ENCODE data around the gene FABP3. TPM values are rescaled to one million over a fixed set of nuclear protein-coding genes. Genes with fewer than 3 reads are reported as not detected.

The FABP3 gene
- total and polyA plus RNA-seq, 5 experiments from 2014 or later, result not detected

DNA sequence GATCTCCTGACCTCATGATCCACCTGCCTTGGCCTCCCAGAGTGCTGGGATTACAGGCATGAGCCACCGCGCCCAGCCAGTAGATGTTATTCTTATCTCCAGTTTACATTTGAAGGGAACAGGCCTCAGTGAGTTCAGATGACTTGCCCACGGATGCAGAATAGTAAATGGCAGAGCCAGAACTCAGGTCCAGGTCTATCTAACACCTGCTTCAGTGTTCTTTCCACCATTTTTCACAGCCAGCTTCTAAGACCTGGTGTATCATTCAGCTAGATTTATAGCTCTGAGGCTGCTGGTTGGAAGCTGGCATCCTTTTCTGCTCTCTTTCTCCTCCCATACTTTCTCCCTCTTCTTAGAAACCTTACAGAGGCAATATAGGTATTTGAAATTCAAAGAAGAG is 10.8 kb downstream of the FABP3 start:
- POLR2A ChIA-PET, result no interaction called here

GRCh38 chr1:31361607-31362006 is 11.3 kb downstream of the FABP3 start:
- no peaks in the 10 kb centered on the region for H3K9me3 Mint-ChIP-seq
- H3K36me3 Mint-ChIP-seq, result peaks cover 14 to 79% (median 38%) of the 10 kb centered on the region in 3 donors
- peaks cover 0 to 2% (median 0%) of the 10 kb centered on the region in 4 donors for H3K4me1 Mint-ChIP-seq
- DNase-seq (no peak), ATAC-seq (no peak)
- POLR2A ChIA-PET, result no interaction called here
- no peak overlapping the region for H3K27ac Mint-ChIP-seq
- H3K4me3 Mint-ChIP-seq, result no peak overlapping the region
- H3K27me3 Mint-ChIP-seq, result no peaks in the 10 kb centered on the region

More for the DNA sequence above, 10.8 kb downstream of the FABP3 start:
- H3K4me3 Mint-ChIP-seq, result no peak overlapping the region
- peaks cover 14 to 78% (median 38%) of the 10 kb centered on the region in 3 donors for H3K36me3 Mint-ChIP-seq
- peak overlapping the region in 1 of 10 donors; percentile 63 for H3K27ac Mint-ChIP-seq
- H3K4me1 Mint-ChIP-seq, result peaks cover 0 to 2% (median 0%) of the 10 kb centered on the region in 4 donors
- ATAC-seq (no peak), DNase-seq (no peak)
- no peaks in the 10 kb centered on the region for H3K9me3 Mint-ChIP-seq
- no peaks in the 10 kb centered on the region for H3K27me3 Mint-ChIP-seq

DNA sequence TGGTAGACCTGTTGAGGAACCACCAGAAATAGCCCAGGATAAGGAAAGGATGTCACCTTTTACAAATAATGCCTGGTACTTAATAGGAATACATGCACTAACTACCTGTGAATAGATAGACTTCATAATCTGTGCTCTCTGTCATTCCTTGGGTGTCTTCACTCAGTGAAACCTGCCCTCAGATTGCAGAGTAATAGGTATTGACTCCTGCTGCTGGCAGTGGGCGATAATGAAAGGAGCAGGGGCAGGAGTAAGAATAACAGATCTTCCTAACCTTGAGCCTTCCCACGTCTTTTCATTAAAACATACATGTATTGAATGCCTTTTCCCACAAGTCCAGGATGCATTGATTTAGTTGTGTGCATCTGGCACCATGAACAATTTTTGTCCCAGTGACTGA is 16.4 kb downstream of the FABP3 start:
- Mint-ChIP-seq H3K9me3 (no peaks in the 10 kb centered on the region), H3K27me3 (no peaks in the 10 kb centered on the region), H3K4me3 (no peak overlapping the region), H3K36me3 (peaks cover 1 to 86% (median 28%) of the 10 kb centered on the region in 3 donors), H3K4me1 (peaks cover 0 to under 1% (median 0%) of the 10 kb centered on the region in 4 donors), H3K27ac (no peak overlapping the region)
- POLR2A ChIA-PET, result no interaction called here
- no peak for ATAC-seq
- DNase-seq, result no peak

DNA sequence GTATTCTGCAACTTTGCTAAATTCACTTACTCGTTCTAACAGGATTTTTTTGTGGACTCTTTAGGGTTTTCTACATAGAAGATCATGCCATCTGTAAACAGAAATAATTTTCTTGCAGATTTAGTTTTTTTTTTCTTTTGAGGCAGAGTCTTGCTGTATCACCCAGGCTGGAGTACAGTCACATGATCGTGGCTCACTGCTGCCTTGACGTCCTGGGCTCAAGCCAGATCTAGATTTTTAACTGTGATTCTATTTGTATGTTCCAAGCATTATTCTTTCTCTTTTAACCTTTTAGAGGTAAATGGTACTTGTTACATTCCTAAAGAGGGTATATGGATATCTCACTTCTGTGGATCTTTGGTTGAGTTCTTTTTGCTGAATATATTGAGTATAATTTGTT is 18.6 kb downstream of the FABP3 start:
- Mint-ChIP-seq H3K27me3 (no peaks in the 10 kb centered on the region), H3K36me3 (peaks cover 5 to 87% (median 23%) of the 10 kb centered on the region in 3 donors), H3K9me3 (no peaks in the 10 kb centered on the region), H3K4me1 (no peaks in the 10 kb centered on the region), H3K27ac (no peak overlapping the region), H3K4me3 (no peak overlapping the region)
- POLR2A ChIA-PET, result no interaction called here
- DNase-seq (no peak), ATAC-seq (no peak)

DNA sequence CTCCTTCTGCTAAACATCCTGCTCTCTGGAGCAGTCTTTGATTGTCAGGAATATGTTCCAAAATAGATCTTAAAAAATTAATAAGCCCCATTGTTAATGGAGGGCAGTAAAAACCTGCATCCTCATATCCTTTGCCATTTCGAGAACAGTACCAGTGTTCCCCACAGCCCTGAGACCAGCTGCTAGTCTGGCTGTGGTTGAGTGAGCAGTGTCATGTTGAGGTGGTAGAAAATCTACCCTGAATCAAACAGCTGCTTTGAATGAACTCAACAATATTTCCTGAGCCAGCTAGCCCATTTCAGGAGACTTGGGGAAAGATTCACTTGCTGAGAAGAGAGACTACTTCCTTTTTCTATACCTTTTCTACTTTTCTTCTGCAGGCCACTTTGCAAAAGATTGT is 24.4 kb downstream of the FABP3 start:
- DNase-seq (no peak), ATAC-seq (no peak)
- POLR2A ChIA-PET, result no interaction called here
- H3K27me3 Mint-ChIP-seq, result no peaks in the 10 kb centered on the region
- peaks cover 0 to 5% (median under 1%) of the 10 kb centered on the region in 4 donors for H3K4me1 Mint-ChIP-seq
- peak overlapping the region in 2 of 10 donors; percentile 21 to 47 for H3K27ac Mint-ChIP-seq
- H3K36me3 Mint-ChIP-seq, result peaks cover 5 to 88% (median 23%) of the 10 kb centered on the region in 3 donors
- no peak overlapping the region for H3K4me3 Mint-ChIP-seq
- no peaks in the 10 kb centered on the region for H3K9me3 Mint-ChIP-seq

- Mint-ChIP-seq H3K4me1 (peaks cover 0 to 5% (median 2%) of the 10 kb centered on the region in 4 donors), H3K27me3 (no peaks in the 10 kb centered on the region), H3K9me3 (no peaks in the 10 kb centered on the region), H3K4me3 (no peak overlapping the region), H3K36me3 (peaks cover 5 to 85% (median 23%) of the 10 kb centered on the region in 3 donors), H3K27ac (peak overlapping the region in 1 of 10 donors; percentile 49)
- DNase-seq (no peak), ATAC-seq (no peak)
- POLR2A ChIA-PET, result no interaction called here
Measured at GRCh38 chr1:31346785-31347184, 26.1 kb downstream of the FABP3 start.

GRCh38 chr1:31345635-31346034 is 27.2 kb downstream of the FABP3 start:
- POLR2A ChIA-PET, result no interaction called here
- no peaks in the 10 kb centered on the region for H3K27me3 Mint-ChIP-seq
- peaks cover 0 to 80% (median 16%) of the 10 kb centered on the region in 3 donors for H3K36me3 Mint-ChIP-seq
- H3K27ac Mint-ChIP-seq, result no peak overlapping the region
- H3K4me3 Mint-ChIP-seq, result no peak overlapping the region
- H3K4me1 Mint-ChIP-seq, result peaks cover 0 to 5% (median 2%) of the 10 kb centered on the region in 4 donors
- no peaks in the 10 kb centered on the region for H3K9me3 Mint-ChIP-seq
- ATAC-seq (no peak), DNase-seq (no peak)

DNA sequence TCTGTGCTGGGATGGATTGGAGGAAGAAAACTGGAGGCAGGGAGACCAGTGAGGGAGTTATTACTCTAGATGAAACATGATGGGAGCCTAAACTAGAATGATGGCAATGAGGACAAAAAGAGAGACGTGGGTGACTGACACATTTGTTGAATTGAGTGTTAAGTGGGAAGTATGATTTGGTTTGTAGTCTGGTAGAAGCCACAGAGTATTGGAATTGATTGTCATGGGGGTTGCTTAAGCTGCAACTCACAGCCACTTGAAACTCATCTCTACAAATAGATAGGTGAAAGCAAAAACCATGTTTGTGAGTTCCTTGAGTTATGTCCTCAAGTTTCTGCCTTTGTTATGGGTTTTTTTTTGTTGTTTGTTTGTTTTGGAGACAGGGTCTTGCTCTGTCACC is 28.4 kb downstream of the FABP3 start:
- Mint-ChIP-seq H3K9me3 (no peaks in the 10 kb centered on the region), H3K27me3 (no peaks in the 10 kb centered on the region), H3K4me1 (peaks cover 0 to 5% (median 2%) of the 10 kb centered on the region in 4 donors), H3K27ac (peak overlapping the region in 1 of 10 donors; percentile 2), H3K4me3 (no peak overlapping the region), H3K36me3 (peaks cover 0 to 80% (median 17%) of the 10 kb centered on the region in 3 donors)
- ATAC-seq, result no peak
- POLR2A ChIA-PET, result no interaction called here
- DNase-seq, result no peak

- POLR2A ChIA-PET, result no interaction called here
- no peaks in the 10 kb centered on the region for H3K9me3 Mint-ChIP-seq
- H3K27ac Mint-ChIP-seq, result no peak overlapping the region
- H3K4me3 Mint-ChIP-seq, result no peak overlapping the region
- no peak for ATAC-seq
- DNase-seq, result no peak
- no peaks in the 10 kb centered on the region for H3K27me3 Mint-ChIP-seq
- peaks cover 0 to 43% (median 19%) of the 10 kb centered on the region in 3 donors for H3K36me3 Mint-ChIP-seq
- peaks cover 0 to 4% (median 0%) of the 10 kb centered on the region in 4 donors for H3K4me1 Mint-ChIP-seq
Measured at GRCh38 chr1:31336687-31337467, 36.0 kb downstream of the FABP3 start.

DNA sequence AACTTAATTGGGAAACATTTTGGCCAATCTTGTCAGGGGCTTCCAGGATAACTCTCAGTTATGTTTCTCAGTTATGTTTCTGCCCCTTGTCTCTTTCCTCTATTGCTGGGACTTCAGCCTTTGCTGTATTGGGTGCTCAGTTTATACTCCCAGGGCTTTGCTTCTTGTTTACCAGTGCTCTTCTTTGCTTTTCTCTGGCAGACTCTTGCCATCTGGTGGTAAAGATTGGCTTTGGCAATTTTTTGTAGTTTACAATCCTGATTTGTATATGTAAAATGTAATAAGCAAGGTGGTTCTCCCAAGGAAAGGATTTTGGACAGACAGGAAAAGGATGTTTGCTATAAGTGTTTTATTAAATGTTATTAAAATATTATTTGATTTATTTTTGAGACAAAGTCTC is 37.9 kb downstream of the FABP3 start:
- H3K9me3 Mint-ChIP-seq, result no peaks in the 10 kb centered on the region
- POLR2A ChIA-PET, result no interaction called here
- DNase-seq (peak in 3 of 10 donors; percentile 1 to 13 (median 7)), ATAC-seq (no peak)
- H3K4me1 Mint-ChIP-seq, result peaks cover 0 to 4% (median 1%) of the 10 kb centered on the region in 4 donors
- no peak overlapping the region for H3K27ac Mint-ChIP-seq
- H3K27me3 Mint-ChIP-seq, result no peaks in the 10 kb centered on the region
- H3K4me3 Mint-ChIP-seq, result no peak overlapping the region
- peaks cover 0 to 43% (median 21%) of the 10 kb centered on the region in 3 donors for H3K36me3 Mint-ChIP-seq

DNA sequence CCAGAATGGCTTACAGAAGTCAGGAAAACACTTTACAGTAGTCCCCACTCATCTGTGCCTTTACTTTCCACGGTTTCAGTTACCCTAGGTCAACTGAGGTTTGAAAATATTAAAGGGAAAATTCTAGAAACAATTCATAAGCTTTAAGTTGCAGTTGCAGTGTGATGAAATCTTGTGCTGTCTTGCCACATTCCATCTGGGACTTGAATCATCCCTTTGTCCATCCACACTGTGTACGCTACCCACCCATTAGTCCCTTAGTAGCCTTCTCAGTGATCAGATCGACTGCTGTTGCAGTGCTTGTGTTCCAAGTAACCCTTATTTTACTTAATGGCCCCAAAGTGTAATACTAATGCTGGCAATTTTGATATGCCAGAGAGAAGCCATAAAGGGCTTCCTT is 45.5 kb downstream of the FABP3 start:
- ATAC-seq (no peak), DNase-seq (no peak)
- no peaks in the 10 kb centered on the region for H3K27me3 Mint-ChIP-seq
- POLR2A ChIA-PET, result no interaction called here
- no peaks in the 10 kb centered on the region for H3K9me3 Mint-ChIP-seq
- no peak overlapping the region for H3K27ac Mint-ChIP-seq
- no peak overlapping the region for H3K4me3 Mint-ChIP-seq
- H3K36me3 Mint-ChIP-seq, result peaks cover 0 to 38% (median 7%) of the 10 kb centered on the region in 3 donors
- peaks cover 0 to 3% (median 0%) of the 10 kb centered on the region in 4 donors for H3K4me1 Mint-ChIP-seq

DNA sequence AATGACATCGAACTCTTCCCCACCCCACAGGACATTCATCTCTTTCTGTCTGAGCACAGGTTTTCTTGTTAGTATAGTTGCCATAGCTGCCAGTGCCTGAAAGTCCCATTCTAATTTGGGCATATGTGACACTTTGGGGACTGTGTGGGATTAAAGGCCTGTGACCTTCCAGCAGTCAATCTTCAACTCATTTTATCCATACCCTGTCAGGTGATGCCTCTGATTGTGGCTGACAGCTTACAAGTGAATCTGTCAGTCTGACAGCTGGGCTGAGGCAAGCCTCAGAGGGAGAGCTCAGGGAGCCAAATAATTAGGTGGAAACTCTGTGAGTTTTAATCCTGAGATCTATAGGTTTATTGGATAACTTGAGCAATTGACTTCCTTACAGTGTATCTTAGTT is 46.4 kb downstream of the FABP3 start:
- Mint-ChIP-seq H3K27me3 (no peaks in the 10 kb centered on the region), H3K27ac (no peak overlapping the region), H3K9me3 (no peaks in the 10 kb centered on the region), H3K4me3 (no peak overlapping the region), H3K4me1 (peaks cover 0 to 1% (median 0%) of the 10 kb centered on the region in 4 donors), H3K36me3 (peaks cover 0 to 43% (median 11%) of the 10 kb centered on the region in 3 donors)
- DNase-seq, result no peak
- ATAC-seq, result no peak
- POLR2A ChIA-PET, result no interaction called here

DNA sequence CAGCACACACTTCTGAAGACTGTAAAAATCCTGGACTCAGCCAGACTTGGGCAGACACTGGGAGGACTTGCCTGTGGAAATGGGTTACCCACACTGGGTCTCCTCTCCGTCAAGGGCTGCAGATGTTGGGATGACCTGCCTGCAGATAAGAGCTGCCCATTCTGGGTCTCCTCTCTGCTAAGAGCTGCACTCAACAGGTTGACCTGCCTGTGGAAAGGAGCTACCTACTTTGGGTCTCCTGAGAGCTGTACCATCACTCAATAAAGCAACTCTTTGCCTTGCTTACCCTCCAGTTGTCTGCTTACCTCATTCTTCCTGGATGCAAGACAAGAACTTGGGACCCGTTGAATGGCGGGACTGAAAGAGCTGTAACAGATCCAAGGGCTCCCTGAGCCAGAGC is 47.9 kb downstream of the FABP3 start:
- no peak for ATAC-seq
- DNase-seq, result no peak
- Mint-ChIP-seq H3K4me1 (peaks cover 0 to 1% (median 0%) of the 10 kb centered on the region in 4 donors), H3K27me3 (no peaks in the 10 kb centered on the region), H3K9me3 (no peaks in the 10 kb centered on the region), H3K4me3 (no peak overlapping the region), H3K36me3 (peaks cover 0 to 48% (median 12%) of the 10 kb centered on the region in 3 donors), H3K27ac (no peak overlapping the region)
- POLR2A ChIA-PET, result no interaction called here
